ENCODE measurements around the gene MYH9.

MYH9 gene

DNA sequence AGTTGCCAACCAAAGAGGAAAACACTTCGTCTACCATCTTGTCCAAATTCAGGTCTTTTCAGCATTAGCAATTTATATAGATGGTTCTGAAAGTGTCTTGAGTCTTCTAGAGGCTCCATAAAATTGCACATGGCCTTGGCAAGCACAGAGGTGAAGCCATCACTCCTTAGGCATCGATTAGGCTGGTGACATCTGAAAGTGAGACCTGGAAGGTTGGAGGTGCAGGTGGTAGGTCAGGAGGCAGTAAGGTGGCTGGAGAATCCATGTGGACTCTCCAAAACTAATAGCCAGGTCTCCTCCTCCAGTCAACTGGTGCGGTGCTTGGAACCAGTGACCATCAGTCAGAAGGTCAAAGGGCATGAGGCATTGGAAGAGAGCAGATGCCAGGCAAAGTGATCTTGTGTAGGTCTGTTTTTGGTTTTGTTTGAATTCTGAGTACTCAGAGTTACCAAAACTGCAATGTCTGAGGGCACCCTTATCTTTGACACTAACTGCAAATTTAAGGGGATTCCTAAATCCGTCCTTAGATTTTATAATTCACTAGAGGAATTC lies 141.9 kb downstream of the MYH9 start:
- DNase-seq (ENCODE audit: low read depth) = no peak

DNA sequence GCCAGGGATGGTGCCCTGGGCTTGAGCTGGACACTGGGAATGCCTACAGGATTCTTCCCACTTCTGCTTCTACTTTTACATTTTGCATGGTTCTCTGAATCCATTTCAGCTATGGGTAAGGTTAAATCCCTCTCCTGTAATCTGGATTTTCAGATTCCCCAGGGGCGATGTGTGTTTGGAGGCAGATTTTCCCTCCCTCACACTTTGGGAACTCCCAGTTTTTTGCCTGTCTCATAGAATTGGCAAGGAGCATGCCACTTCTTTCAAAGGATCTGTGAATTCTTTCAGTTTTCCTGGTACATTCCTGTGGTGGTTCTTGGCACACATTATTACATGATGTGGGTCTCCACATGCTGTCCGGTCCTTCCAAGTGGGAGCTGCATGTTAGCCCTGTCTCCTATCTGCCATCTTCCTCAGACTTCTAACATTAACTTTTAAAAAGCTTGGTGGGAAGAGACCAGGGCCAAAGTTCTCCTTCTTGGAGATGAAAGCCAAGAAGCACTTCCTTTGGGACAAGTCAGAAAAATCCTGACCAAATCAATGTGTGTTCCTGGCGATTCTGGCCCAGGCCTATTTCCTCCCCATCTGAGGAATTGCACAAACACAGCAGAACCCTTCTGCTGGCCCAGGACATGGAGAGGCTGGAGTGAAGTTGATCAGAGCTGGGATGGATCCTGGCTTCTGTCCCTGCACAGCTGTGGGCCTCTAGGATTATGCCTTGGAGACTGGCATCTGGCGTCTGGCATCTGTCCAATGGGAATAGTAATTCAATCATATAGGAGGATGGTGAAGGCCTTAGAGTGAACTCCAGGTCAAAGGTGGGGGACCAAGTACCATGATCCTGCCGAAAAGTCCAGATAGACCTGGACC lies 143.0 kb downstream of the MYH9 start:
- DNase-seq (ENCODE audit: low read depth) = no peak

DNA sequence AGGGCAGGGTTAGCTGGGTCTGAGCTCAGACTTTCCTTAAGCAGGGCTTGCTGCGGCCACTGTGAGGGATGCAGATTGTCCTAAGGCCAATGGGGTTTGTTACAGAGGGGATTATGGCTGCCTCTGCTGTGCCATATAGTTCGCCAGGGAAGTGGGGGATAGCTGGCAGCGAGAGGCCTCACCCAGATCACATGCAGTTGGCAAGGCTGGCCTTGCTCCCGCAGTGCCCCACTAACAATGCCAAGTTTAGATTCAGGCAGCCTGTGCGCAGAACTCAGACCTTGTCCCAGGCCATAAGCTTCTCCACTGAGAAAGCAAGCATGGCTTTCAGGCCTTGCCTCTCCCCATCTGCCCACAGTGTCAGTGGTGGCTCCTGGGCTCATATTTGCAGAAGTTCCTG lies 143.8 kb downstream of the MYH9 start:
- no peak for DNase-seq (ENCODE audit: low read depth)

DNA sequence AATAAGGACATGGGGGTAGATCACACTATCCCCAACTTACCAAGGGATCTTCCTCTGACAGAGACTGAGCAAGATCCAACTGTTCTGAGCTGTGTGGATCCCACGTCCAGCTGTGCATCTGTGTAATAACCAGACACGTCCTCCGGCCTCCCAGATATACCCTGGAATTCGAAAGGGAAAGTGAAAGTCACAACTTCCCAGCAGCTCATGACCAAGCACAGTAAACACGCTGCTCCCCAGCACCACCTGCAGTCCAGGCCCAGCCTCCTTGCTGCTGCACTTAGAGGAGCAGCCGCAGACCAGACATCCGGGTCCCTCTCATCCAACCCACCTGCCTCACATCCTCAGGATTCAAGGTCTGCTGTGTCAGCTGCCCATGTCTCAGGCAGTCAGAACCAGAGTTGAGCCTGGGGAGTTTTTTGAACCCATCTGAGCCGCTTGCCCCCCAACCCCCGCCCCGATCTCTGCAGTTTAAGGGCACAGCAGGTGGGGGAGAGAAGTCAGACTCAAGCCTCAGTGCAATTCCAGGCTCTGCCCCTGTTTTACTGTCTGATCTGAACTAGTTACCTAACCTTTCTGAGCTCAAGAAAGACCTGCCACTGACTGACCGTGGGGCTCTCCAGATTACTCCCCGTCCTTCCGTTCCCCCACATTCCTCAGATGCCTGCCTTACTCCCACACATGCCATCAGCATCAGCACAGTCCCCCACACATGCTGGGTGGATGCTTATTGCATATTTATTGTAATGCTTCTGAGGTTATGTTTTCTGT lies 148.2 kb downstream of the MYH9 start, which contains the start of gene APOL2:
APOL2 (minus strand) TSS at position 127 of the 771 bp plus-strand sequence. CDS start 6,365 bp downstream, outside the sequence.
- peak; percentile 75 for DNase-seq (ENCODE audit: low read depth)

DNA sequence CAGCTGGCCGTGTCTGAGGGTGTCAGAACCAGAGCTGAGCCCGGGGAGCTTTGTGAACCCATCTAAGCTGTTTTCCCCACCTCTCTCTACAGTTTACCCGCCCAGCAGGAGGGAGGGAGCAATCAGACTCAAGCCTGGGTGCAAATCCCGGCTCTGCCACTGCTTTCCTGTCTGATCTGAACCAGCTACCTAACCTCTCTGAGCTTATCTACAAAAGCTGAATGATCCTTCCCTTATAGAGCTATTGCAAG lies 148.7 kb downstream of the MYH9 start:
- DNase-seq (ENCODE audit: low read depth) = no peak

DNA sequence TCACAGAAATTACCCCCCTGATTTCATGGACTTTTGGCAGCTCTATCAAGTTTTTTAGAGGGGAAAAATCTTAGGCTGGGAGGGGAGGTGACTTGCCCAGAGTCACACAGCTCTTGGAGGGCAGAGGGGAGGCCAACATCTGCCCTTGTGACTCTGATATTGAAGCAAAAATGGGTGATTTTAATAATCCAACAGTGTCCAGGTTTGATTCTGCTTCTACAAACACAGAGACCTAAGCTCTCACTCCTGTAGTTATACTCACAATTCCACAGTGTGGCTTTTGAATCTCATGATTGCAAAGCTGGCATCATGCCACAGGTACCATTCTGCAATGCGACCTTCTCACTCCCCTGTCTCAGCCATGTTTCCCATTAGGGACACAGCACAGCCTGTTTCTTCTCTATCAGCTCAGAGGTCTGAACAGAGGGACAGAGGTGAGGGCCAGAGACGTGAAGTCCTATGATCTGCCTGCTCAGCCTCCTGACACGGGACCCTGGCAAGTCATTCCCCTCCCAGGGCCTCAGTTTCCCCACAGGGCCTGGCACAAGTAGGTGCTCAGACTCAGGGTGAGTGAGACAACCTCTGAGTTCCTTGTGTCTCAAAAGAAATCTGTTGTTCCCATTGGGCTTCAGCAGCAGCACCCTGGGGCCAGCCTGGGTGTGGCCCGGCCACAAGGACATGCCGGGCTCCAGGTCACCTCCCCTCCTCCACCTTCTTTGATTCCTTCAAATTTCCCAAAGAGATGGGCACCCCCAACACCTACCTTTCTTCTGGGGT lies 149.2 kb downstream of the MYH9 start:
- no peak for DNase-seq (ENCODE audit: low read depth)

DNA sequence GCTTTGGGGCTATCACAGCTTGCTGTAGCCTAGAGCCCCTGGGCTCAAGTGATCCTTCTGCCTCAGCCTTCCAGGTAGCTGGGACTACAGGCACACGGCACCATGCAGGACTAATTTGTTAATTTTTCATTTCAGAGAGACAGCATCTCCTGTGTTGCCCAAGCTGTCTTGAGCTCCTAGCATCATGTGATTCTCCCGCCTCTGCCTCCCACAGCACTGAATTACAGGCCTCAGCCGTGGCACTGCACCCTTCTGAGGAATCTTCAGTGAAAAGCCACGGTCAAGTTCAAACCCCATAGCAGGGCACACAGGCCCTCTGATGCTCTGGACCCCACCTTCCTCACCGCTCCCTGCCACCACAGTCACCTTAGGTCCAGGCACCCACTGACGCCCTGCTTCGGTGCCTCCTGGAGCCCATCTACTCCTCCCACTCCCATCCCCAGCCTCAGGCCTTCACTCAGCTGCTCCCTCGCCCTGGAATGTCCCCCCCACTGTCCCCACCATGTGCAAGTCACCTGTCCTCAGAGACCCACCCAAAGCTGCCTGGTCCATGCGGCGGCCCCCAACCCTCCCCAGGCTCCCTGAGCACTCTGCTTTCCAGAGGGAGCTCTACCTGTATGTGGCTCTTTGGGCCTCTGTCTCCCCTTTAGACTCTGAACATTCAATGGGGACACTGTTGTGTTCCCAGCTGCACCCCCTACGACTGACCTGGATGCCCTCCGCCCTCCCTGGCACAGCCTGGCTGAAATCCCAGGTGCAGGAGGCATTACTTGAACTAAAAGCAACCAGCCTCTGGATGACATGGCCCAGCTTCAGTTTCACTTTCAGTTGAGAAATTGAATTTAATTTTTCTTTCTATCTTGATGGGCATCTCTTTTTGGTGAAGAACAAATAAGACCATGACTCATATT lies 150.1 kb downstream of the MYH9 start:
- DNase-seq (ENCODE audit: low read depth) = no peak

DNA sequence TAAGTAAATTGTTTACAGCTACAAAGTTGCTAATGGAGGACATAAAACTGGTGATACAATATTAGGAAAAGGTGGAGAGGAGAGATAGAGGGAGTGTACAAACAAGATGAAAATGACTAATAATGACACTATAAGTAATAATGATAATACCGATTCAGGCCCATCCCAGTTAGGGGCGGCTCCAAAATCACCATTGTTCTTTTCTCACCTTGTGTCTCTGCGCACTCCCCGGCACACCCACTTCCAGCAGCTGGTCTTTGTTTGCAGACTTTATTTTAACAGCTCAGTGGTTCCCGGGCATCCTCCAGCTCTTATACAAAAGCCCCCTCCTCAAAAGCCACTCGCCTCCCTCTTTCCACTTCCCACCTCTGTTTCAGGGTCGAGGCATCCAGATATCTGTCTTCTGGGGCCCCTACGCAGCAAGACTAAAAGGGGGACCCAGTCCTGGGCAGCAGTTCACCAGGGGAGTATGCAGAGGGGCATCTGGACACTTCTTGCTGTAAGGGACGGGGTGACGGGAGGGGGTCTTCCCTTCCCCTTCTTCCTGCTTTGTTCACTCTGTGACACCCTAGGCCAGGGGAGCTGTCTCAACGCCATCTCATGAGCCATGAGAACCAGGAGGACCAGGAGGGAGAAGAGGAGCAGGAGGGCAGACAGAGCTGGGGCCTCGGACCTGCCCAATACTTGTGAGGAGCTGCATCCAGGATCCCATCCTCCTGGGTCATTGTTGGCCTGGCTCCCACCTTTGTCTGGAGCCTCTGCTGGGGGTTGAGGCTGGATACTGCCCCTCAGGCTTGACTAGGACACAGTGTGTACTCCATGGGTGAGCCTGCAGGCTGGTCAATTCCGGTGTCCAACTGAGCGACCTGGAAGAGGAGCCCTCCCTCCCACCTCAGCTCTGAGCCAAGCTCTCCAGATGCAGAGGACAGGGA lies 151.1 kb downstream of the MYH9 start:
- DNase-seq (ENCODE audit: low read depth) = no peak

DNA sequence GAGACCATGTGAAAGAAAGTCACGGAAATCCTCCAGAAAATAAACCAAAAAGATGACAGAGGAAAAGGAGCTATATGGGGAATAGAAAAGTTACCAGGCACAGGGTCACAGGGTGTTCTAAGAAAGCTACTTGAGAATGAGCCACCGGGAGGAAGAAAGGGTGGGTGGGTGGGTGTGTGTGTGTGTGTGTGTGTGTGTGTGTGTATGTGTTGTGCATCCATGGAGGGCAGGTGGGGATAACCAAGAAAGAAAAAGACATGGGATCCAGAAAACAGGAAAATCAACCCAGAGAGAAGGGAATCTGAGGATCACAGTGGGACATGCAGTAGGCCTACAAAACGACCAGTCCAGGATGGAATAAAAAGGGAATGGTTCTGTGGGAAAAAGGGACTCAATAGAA lies 152.2 kb downstream of the MYH9 start:
- DNase-seq (ENCODE audit: low read depth) = no peak

DNA sequence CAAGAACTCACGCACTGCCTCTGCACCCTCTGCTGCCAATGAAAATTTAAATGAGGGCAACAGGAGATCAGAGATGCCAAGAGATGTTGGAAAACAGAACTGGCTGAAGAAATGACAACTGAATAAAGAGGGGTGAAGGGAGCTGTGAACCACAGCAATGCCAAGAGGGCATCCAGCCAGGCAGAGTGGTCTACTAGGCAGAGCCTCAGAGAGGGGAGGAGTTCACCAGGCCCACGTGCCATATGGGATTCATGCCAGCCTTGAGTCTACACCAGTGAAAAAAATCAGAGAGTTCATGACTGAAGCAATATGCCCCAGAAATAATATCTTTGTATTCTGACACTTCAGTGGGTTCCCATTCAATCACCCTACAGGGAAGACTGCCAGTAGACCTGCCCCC lies 152.8 kb downstream of the MYH9 start:
- no peak for DNase-seq (ENCODE audit: low read depth)

DNA sequence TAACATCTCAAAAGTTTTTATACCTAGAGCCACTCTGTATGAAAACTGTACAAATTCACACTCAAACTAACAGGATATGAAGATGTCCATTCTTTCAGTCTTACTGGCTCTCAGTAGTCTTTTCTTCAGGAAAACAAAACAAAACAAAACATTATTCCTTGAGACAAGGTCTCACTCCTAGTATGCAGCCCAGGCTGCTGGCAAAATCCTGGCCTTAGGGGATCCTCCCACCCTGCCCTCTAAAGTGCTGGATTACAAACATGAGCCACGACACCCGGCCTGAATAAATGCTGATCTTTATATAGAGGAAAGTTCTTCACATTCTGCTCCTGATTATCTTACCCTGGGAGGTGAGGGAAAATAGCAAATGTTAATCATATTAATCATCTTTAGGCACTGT lies 153.6 kb downstream of the MYH9 start:
- DNase-seq (ENCODE audit: low read depth) = no peak

DNA sequence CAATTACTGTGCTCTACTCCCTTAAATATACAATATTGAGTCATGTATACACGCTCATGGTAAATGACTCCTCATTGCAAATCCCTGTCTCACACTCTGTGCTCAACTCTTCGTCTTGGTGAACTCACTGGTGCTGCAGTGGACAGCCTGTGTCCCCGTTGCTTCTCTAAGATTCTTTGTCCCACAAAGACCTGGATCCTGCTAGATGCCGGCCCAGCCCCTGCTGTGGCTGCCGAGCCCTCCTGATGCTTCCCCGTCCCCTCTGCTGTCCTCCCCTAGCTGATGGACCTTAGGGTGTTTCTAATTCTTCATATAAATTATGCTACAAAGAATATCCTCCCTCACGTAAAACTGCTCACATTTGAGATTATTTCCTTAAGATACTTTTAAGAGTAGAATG lies 154.0 kb downstream of the MYH9 start:
- no peak for DNase-seq (ENCODE audit: low read depth)

DNA sequence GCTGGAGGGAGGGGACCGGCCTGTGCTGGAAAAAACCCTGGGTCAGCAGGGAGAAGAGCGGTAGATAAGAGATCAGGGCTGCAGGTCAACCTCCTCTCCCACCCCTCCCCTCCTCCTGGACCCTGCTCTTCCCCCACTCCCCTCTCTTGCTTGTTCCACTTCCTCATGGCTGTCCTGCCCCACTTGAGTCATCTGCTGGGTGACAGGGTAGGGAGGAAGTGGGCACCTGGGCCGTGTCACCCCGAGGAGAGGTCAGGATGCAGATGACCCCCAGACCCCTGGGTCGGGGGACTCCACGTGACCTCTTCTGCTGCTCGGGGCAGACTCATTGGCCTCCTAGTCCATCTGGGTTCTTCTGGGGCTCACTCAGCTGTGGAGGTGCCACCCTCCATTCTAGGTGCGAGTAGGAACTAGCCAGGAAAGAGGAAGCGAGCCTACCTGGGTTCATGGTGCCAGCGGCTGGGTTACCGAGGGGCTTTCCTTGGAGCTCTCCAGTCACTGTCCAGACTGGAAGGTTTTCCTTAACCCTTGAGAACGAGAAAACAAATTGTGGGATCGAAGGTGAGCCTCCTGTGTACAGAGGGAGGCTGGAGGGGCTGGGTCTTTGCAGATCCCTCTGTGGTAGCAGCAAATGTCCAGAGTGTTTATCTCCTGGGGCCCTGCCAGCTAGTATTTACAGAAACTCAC lies 154.9 kb downstream of the MYH9 start:
- no peak for DNase-seq (ENCODE audit: low read depth)
